K562 (cell line): Measurements from ENCODE around the gene CYP4V2. TPM values are rescaled to one million over a fixed set of nuclear protein-coding genes. Genes with fewer than 3 reads are reported as not detected.

ENCODE experiments used
- ATAC-seq: fragments of 200-7000 bp; cut with Tn5 transposase; 3 replicates; pipeline ENCODE4 v1.9.1; 2020; ENCODE audit warnings: moderate library complexity
- BruUV-seq: library from RNA; stranded (reverse); fragments of 400-500 nt; replicated peaks from 2 replicates; lab custom pipeline; 2021; lab: Mats Ljungman, UMichigan
- CTCF ChIA-PET: fragments of 300-600 bp; formaldehyde crosslinking; extraction: SDS; loops from one replicate; lab custom pipeline; 2021; ENCODE audit warnings: low intra/inter-chr PET ratio; lab: Yijun Ruan, JAX
- POLR2A ChIA-PET: fragments of 300-600, 350-650 bp; sonication (Branson Sonifier 250); formaldehyde crosslinking; extraction: SDS; loops from one replicate; lab custom pipeline; 2021; ENCODE audit warnings: antibody characterized with exemption, inconsistent platforms; lab: Yijun Ruan, JAX
- DNase-seq, 4 experiments: peaks; one replicate each; pipeline versions ENCODE4 v3.0.0 to v3.0.0-alpha.2; 2011 to 2018; ENCODE audit warnings: low spot score in 3 of 4, mixed read lengths in 3 of 4; ENCODE audit errors: extremely low read depth in 1 of 4
- FAIRE-seq: peaks from 2 replicates; lab custom pipeline; 2011; peaks lifted over from hg19 to GRCh38; lab: Jason Lieb, UNC
- H2AFZ ChIP-seq: 2 replicates; pipeline ENCODE4 v1.6.0; 2011; ENCODE audit warnings: low read depth, low read length, control low read depth, inconsistent platforms
- H3K27ac ChIP-seq: fragments of 200-600 bp; 3 replicates; pipeline ENCODE4 v1.8.0; 2011; ENCODE audit warnings: low read depth, mild to moderate bottlenecking, control low read depth, inconsistent platforms, low read length, moderate library complexity, mixed read lengths; ENCODE audit errors: extremely low read depth
- H3K27me3 ChIP-seq, 2 experiments: fragments of 300-600 bp in 1 of 2; 2 replicates in 1 of 2; 3 replicates in 1 of 2; pipeline versions ENCODE4 v1.6.0 to v1.8.0; 2011; ENCODE audit warnings: inconsistent platforms in 2 of 2, low read length in 2 of 2, mild to moderate bottlenecking in 1 of 2, mixed read lengths in 1 of 2, moderate library complexity in 1 of 2; ENCODE audit not compliant: control insufficient read depth in 2 of 2, insufficient read depth in 2 of 2
- H3K36me3 ChIP-seq: fragments of 300-600 bp; 3 replicates; pipeline ENCODE4 v1.8.0; 2011; ENCODE audit warnings: mild to moderate bottlenecking, low read length, inconsistent platforms; ENCODE audit not compliant: control insufficient read depth, insufficient read depth
- H3K4me1 ChIP-seq, 2 experiments: fragments of 200-600 bp in 1 of 2; replicated peaks in 1 of 2; 2 replicates in 1 of 2; 3 replicates in 1 of 2; pipeline versions ENCODE4 v1.5.1 to v1.8.0; 2011; ENCODE audit warnings: inconsistent platforms in 2 of 2, low read length in 2 of 2, mild to moderate bottlenecking in 1 of 2, mixed read lengths in 1 of 2, moderate library complexity in 1 of 2; ENCODE audit not compliant: control insufficient read depth in 2 of 2, insufficient read depth in 2 of 2
- H3K4me2 ChIP-seq: 2 replicates; pipeline ENCODE4 v1.6.1; 2011; ENCODE audit warnings: low read length, control low read depth, inconsistent platforms, mixed read lengths; ENCODE audit not compliant: insufficient read depth
- H3K4me3 ChIP-seq: fragments of 200-600 bp; sonication (generic), shearing (Covaris generic); 2 replicates; pipeline ENCODE4 v1.5.1; 2016; ENCODE audit warnings: control low read depth, inconsistent platforms
- H3K79me2 ChIP-seq: fragments of 200-600 bp; 3 replicates; pipeline ENCODE4 v1.8.0; 2011; ENCODE audit warnings: low read length, inconsistent platforms; ENCODE audit not compliant: control insufficient read depth, insufficient read depth
- H3K9ac ChIP-seq, 2 experiments: 2 replicates each; pipeline versions ENCODE4 v1.6.0 to v1.6.1; 2011; ENCODE audit warnings: low read depth in 2 of 2, low read length in 2 of 2, control low read depth in 1 of 2, inconsistent platforms in 1 of 2, mild to moderate bottlenecking in 1 of 2, mixed read lengths in 1 of 2; ENCODE audit not compliant: insufficient read depth in 1 of 2
- H3K9me1 ChIP-seq: one replicate; pipeline ENCODE4 v1.6.0; 2011; ENCODE audit warnings: inconsistent platforms, mild to moderate bottlenecking, low read length, moderate library complexity; ENCODE audit not compliant: control insufficient read depth, insufficient read depth
- H3K9me3 ChIP-seq: replicated peaks from 2 replicates; pipeline ENCODE4 v1.5.1; 2011; ENCODE audit warnings: low read depth, low read length, inconsistent platforms; ENCODE audit not compliant: control insufficient read depth, insufficient read depth
- H4K20me1 ChIP-seq: replicated peaks from 2 replicates; pipeline ENCODE4 v1.6.1; 2011; ENCODE audit warnings: low read length, inconsistent platforms, mixed read lengths; ENCODE audit not compliant: control insufficient read depth, insufficient read depth
- BCOR ChIP-seq: fragments of 450-650 bp; IDR thresholded peaks from 2 replicates; pipeline ENCODE4 v1.6.1; 2016
- HIVEP1 ChIP-seq: fragments of 250-450 bp; sonication (Bioruptor Pico); IDR thresholded peaks from 2 replicates; pipeline ENCODE4 v1.4.0; 2020; ENCODE audit warnings: mild to moderate bottlenecking
- KDM1A ChIP-seq, 2 experiments: fragments of 450-650 bp; IDR thresholded peaks; 2 replicates each; pipeline ENCODE4 v1.6.1; 2016; ENCODE audit warnings: mild to moderate bottlenecking in 2 of 2
- L3MBTL2 ChIP-seq: fragments of 450-650 bp; IDR thresholded peaks from 2 replicates; pipeline ENCODE4 v1.6.1; 2016; ENCODE audit warnings: mild to moderate bottlenecking, moderate library complexity
- MBD2 ChIP-seq: sonication (generic); IDR thresholded peaks from 2 replicates; pipeline ENCODE4 v1.6.1; 2016; ENCODE audit warnings: low read depth, borderline replicate concordance
- NFIX ChIP-seq: fragments of 250-450 bp; sonication (Bioruptor Pico); IDR thresholded peaks from 2 replicates; pipeline ENCODE4 v1.4.0; 2020; ENCODE audit warnings: low read depth, mild to moderate bottlenecking, moderate library complexity
- PHB2 ChIP-seq: fragments of 450-650 bp; IDR thresholded peaks from 2 replicates; pipeline ENCODE4 v1.6.1; 2017; ENCODE audit warnings: low read depth
- TEAD2 ChIP-seq: fragments of 450-650 bp; IDR thresholded peaks from 2 replicates; pipeline ENCODE4 v1.6.1; 2016; ENCODE audit warnings: missing genetic modification characterization, control low read depth, missing compliant biosample characterization
- YY1 ChIP-seq, 3 experiments: IDR thresholded peaks; 2 replicates each; pipeline ENCODE4 v1.6.1; 2011; ENCODE audit warnings: low read length in 2 of 3, mild to moderate bottlenecking in 2 of 3, moderate library complexity in 2 of 3, borderline replicate concordance in 1 of 3, control low read depth in 1 of 3, low read depth in 1 of 3; ENCODE audit not compliant: insufficient read depth in 3 of 3, insufficient replicate concordance in 2 of 3, control insufficient read depth in 1 of 3, insufficient read length in 1 of 3; ENCODE audit errors: extremely low read depth in 1 of 3
- ZNF551 ChIP-seq: fragments of 250-450 bp; sonication (Bioruptor Pico); IDR thresholded peaks from 2 replicates; pipeline ENCODE4 v1.5.0; 2021; ENCODE audit warnings: mild to moderate bottlenecking, moderate library complexity
- ZNF584 ChIP-seq: fragments of 200-800 bp; sonication (Bioruptor generic); IDR thresholded peaks from 2 replicates; pipeline ENCODE4 v1.6.1; 2016; ENCODE audit warnings: low read depth, mild to moderate bottlenecking, missing genetic modification characterization, missing compliant biosample characterization
- WGBS: fragments of 100-300 bp; shearing (Covaris generic); methylation state at CpG from one replicate; pipeline ENCODE4 v1.1.6; 2016; ENCODE audit warnings: low coverage, mixed read lengths; ENCODE audit not compliant: insufficient coverage; ENCODE audit errors: missing lambda C conversion rate; 5-methylcytosine and 5-hydroxymethylcytosine counted together
- in situ Hi-C: fragments of 300-500 bp; cut with MboI; formaldehyde crosslinking; loops from 4 replicates; pipeline ENCODE4 v1.15.0; 2018; ENCODE audit warnings: inconsistent platforms, mixed read lengths
- intact Hi-C: fragments of 100-400 bp; cut with micrococcal nuclease; formaldehyde crosslinking; loops from 2 replicates; pipeline ENCODE4 v1.14.2; 2022
- polyA plus RNA-seq, 8 experiments: library from polyadenylated mRNA; depleted of rRNA in 4 of 8; stranded (reverse) in 5 of 8; unstranded in 3 of 8; fragments of >200 nt; fragmentation: Nextera tagmentation in 2 of 8; fragmentation: Illumina TruSeq in 1 of 8; extraction: Ambion mirVana in 2 of 8; extraction: Trizol in 1 of 8; gene quantifications; 2 replicates each; pipeline versions ENCODE4 v1.2.1 to v1.2.3, GENCODE V29; 2011 to 2014; ENCODE audit warnings: inconsistent platforms in 1 of 8, missing spikeins in 1 of 8
- total RNA-seq, 7 experiments: library from RNA; depleted of rRNA in 6 of 7; stranded (reverse); fragments of >200 nt in 6 of 7; fragmentation: Illumina TruSeq in 2 of 7; extraction: Trizol in 2 of 7; gene quantifications; 2 replicates each; pipeline versions ENCODE4 v1.2.1 to v1.2.3, GENCODE V29; 2011 to 2021; ENCODE audit warnings: low replicate concordance in 1 of 7
- TF ChIP-seq, protein P1 (sequence below): fragments of 450-650 bp; formaldehyde crosslinking; IDR thresholded peaks from 2 replicates; pipeline ENCODE4 v1.4.0; 2022; ENCODE audit warnings: missing genetic modification characterization
- TF ChIP-seq, protein P2 (sequence below): fragments of 450-650 bp; IDR thresholded peaks from 2 replicates; pipeline ENCODE4 v1.6.1; 2017; ENCODE audit warnings: mild to moderate bottlenecking, moderate library complexity
- TF ChIP-seq, protein P3 (sequence below): fragments of 250-450 bp; sonication (Bioruptor Pico); IDR thresholded peaks from 2 replicates; pipeline ENCODE4 v1.4.0; 2020; ENCODE audit warnings: mild to moderate bottlenecking
- TF ChIP-seq, protein P4 (sequence below): sonication (generic); formaldehyde crosslinking; IDR thresholded peaks from 2 replicates; pipeline ENCODE4 v1.8.1; 2023; ENCODE audit warnings: mild to moderate bottlenecking, missing genetic modification reagents

CYP4V2 gene
- total and polyA plus RNA-seq, 9 of the 15 experiments (the other 6 are each of a cell fraction or from before 2014, with no cell fraction given): 1.1 to 8.3 (median 3.9) TPM

DNA sequence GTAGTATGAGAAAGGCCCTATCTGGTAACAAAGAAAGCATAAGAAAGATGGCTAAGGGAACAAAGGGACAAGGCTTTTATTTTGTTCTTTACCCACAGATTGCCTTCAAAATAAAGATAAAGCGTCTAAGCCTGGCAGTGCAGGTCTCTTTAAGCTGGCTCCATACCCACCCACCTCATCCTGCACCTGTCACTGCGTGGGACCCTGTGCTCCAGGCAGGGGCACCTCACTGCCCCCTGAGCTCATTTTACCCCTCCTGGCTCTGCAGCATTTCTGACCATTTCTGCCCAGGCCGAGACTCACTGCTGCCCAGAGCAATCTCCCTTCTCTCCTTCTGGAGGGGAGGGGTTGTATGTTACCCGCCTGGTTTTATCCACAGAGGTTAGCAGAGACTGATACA is 1.7 kb upstream of the CYP4V2 start:
- peak in 1 of 4 experiments; percentile 6 for DNase-seq
- no peak overlapping the region for H3K27ac ChIP-seq
- peak overlapping the region; percentile 90; the same call in 1 of the 2 replicates for H3K4me2 ChIP-seq
- no peaks in the 10 kb centered on the region; a peak in 1 of 5 replicates for H3K27me3 ChIP-seq
- no peak overlapping the region for H3K4me3 ChIP-seq
- peaks cover 13 to 16% of the 10 kb centered on the region in 2 experiments for H3K4me1 ChIP-seq
- in situ Hi-C loops (no loop called here), intact Hi-C loops (no loop called here)
- TF ChIP-seq, protein P1, sequence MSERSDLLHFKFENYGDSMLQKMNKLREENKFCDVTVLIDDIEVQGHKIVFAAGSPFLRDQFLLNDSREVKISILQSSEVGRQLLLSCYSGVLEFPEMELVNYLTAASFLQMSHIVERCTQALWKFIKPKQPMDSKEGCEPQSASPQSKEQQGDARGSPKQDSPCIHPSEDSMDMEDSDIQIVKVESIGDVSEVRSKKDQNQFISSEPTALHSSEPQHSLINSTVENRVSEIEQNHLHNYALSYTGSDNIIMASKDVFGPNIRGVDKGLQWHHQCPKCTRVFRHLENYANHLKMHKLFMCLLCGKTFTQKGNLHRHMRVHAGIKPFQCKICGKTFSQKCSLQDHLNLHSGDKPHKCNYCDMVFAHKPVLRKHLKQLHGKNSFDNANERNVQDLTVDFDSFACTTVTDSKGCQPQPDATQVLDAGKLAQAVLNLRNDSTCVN: no peak
- TF ChIP-seq NFIX (CRISPR knock-in tag) (no peak), HIVEP1 (CRISPR knock-in tag) (no peak), ZNF551 (CRISPR knock-in tag) (no peak), KDM1A (IDR thresholded peaks at IDR 0.05) (no peak), ZNF584 (no peak), PHB2 (no peak), TEAD2 (no peak), YY1 (IDR thresholded peaks at IDR 0.05; ENCODE audit: borderline replicate concordance in 1 of 3, control insufficient read depth in 1 of 3, extremely low read depth in 1 of 3, insufficient read depth in 3 of 3, insufficient read length in 1 of 3, insufficient replicate concordance in 2 of 3, low read depth in 1 of 3, low read length in 2 of 3) (no peak), L3MBTL2 (no peak), MBD2 (no peak), BCOR (no peak)
- TF ChIP-seq, protein P2, sequence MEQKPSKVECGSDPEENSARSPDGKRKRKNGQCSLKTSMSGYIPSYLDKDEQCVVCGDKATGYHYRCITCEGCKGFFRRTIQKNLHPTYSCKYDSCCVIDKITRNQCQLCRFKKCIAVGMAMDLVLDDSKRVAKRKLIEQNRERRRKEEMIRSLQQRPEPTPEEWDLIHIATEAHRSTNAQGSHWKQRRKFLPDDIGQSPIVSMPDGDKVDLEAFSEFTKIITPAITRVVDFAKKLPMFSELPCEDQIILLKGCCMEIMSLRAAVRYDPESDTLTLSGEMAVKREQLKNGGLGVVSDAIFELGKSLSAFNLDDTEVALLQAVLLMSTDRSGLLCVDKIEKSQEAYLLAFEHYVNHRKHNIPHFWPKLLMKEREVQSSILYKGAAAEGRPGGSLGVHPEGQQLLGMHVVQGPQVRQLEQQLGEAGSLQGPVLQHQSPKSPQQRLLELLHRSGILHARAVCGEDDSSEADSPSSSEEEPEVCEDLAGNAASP: no peak
- TF ChIP-seq, protein P3, sequence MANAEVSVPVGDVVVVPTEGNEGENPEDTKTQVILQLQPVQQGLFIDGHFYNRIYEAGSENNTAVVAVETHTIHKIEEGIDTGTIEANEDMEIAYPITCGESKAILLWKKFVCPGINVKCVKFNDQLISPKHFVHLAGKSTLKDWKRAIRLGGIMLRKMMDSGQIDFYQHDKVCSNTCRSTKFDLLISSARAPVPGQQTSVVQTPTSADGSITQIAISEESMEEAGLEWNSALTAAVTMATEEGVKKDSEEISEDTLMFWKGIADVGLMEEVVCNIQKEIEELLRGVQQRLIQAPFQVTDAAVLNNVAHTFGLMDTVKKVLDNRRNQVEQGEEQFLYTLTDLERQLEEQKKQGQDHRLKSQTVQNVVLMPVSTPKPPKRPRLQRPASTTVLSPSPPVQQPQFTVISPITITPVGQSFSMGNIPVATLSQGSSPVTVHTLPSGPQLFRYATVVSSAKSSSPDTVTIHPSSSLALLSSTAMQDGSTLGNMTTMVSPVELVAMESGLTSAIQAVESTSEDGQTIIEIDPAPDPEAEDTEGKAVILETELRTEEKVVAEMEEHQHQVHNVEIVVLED (CRISPR knock-in tag): no peak
- TF ChIP-seq, protein P4, sequence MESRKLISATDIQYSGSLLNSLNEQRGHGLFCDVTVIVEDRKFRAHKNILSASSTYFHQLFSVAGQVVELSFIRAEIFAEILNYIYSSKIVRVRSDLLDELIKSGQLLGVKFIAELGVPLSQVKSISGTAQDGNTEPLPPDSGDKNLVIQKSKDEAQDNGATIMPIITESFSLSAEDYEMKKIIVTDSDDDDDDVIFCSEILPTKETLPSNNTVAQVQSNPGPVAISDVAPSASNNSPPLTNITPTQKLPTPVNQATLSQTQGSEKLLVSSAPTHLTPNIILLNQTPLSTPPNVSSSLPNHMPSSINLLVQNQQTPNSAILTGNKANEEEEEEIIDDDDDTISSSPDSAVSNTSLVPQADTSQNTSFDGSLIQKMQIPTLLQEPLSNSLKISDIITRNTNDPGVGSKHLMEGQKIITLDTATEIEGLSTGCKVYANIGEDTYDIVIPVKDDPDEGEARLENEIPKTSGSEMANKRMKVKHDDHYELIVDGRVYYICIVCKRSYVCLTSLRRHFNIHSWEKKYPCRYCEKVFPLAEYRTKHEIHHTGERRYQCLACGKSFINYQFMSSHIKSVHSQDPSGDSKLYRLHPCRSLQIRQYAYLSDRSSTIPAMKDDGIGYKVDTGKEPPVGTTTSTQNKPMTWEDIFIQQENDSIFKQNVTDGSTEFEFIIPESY (CRISPR knock-in tag): no peak
- H3K9me1 ChIP-seq: no peaks in the 10 kb centered on the region
- 80% methylated on average over 3 of the region's 4 CpGs for WGBS
- ChIA-PET CTCF (no interaction called here), POLR2A (interaction anchor here (1.8 kb wide), 1 partner anchor 12 kb away, joined by 4 read pairs; no protein-coding TSS in a partner anchor)
- H3K79me2 ChIP-seq: peaks cover 23% of the 10 kb centered on the region
- no peak for FAIRE-seq
- no peak for ATAC-seq
- no peaks in the 10 kb centered on the region for H3K36me3 ChIP-seq
- H3K9ac ChIP-seq: peak overlapping the region in 1 of 2 experiments; percentile 76; a peak in 1 of 4 replicates
- no peaks in the 10 kb centered on the region for H4K20me1 ChIP-seq
- H2AFZ ChIP-seq: 0 out of 2 replicates have a peak overlapping the region, but pooled peaks have one; percentile 97
- BruUV-seq: no TSS peak
- no peaks in the 10 kb centered on the region for H3K9me3 ChIP-seq
